Heart left ventricle (tissue), 16 donors: ENCODE measurements around the gene TOP2B. TPM values are rescaled to one million over a fixed set of nuclear protein-coding genes. Genes with fewer than 3 reads are reported as not detected.

Source experiments
- ATAC-seq, 4 donors: fragments of 200-7000 bp; cut with Tn5 transposase; one replicate each; pipeline ENCODE4 v1.9.1; 2020 to 2022; ENCODE audit warnings: moderate library complexity in 4 of 4, mild to moderate bottlenecking in 3 of 4, moderate number of reproducible peaks in 1 of 4
- DNase-seq, 5 donors: peaks; one replicate each; pipeline ENCODE4 v3.0.0-alpha.2; 2020
- H3K27ac ChIP-seq, 12 donors: fragments of 200-600 bp; sonication (generic) in 4 of 12; one replicate each; pipeline versions ENCODE4 v1.5.0 to v1.8.0; 2016 to 2022; ENCODE audit warnings: mild to moderate bottlenecking in 2 of 12
- H3K27me3 ChIP-seq, 9 donors: fragments of 200-600 bp; sonication (generic) in 2 of 9; one replicate each; pipeline versions ENCODE4 v1.5.1 to v1.8.0; 2016 to 2022; ENCODE audit warnings: mild to moderate bottlenecking in 3 of 9
- H3K36me3 ChIP-seq, 9 donors: fragments of 200-600 bp; sonication (generic) in 2 of 9; one replicate each; pipeline versions ENCODE4 v1.5.0 to v1.8.0; 2018 to 2022; ENCODE audit warnings: mild to moderate bottlenecking in 2 of 9
- H3K4me1 ChIP-seq, 12 donors: fragments of 200-600 bp; sonication (generic) in 4 of 12; one replicate each; pipeline versions ENCODE4 v1.5.0 to v1.8.0; 2016 to 2022; ENCODE audit warnings: mild to moderate bottlenecking in 3 of 12
- H3K4me3 ChIP-seq, 12 donors: fragments of 200-600 bp; sonication (generic) in 4 of 12; one replicate each; pipeline versions ENCODE4 v1.5.0 to v1.8.0; 2017 to 2022; ENCODE audit warnings: mild to moderate bottlenecking in 9 of 12, moderate library complexity in 4 of 12
- H3K9me3 ChIP-seq, 12 donors: fragments of 200-600 bp; sonication (generic) in 4 of 12; one replicate each; pipeline versions ENCODE4 v1.5.0 to v1.8.0; 2016 to 2022; ENCODE audit warnings: mild to moderate bottlenecking in 1 of 12
- POLR2A ChIP-seq, 2 donors: fragments of 450-650 bp; IDR thresholded peaks; one replicate each; pipeline ENCODE4 v1.6.1; 2017; ENCODE audit warnings: antibody characterized with exemption in 2 of 2, mild to moderate bottlenecking in 2 of 2, moderate library complexity in 2 of 2
- WGBS, 4 donors: extraction: QIAGEN DNeasy Blood & Tissue Kit in 2 of 4; methylation state at CpG; one replicate each; pipeline versions ENCODE4 v1.1.5 to v1.1.7; 2013 to 2018; 5-methylcytosine and 5-hydroxymethylcytosine counted together
- intact Hi-C, 10 donors: fragments of 100-400 bp; cut with DNase I; formaldehyde crosslinking; loops; one replicate each; pipeline versions ENCODE4 v1.11.1 to v1.14.2; 2022
- polyA plus RNA-seq, 2 donors: library from polyadenylated mRNA; stranded (reverse); fragments of 200-250 nt; gene quantifications; one replicate each; pipeline ENCODE4 v1.2.3, GENCODE V29; 2013
- total RNA-seq, 9 donors: library from RNA; depleted of rRNA in 2 of 9; stranded (reverse); fragments of >200 nt in 2 of 9; fragmentation: NEBNext Ultra II Directional in 3 of 9; extraction: Animal tissue kit (Norgen Biotek cat#: 25700) in 3 of 9; gene quantifications; one replicate each; pipeline versions ENCODE4 v1.1.0 to v1.2.4, GENCODE V29; 2016 to 2023
- TF ChIP-seq, protein P1 (sequence below), 12 donors: fragments of 200-600 bp; sonication (generic) in 4 of 12; IDR thresholded peaks; one replicate each; pipeline versions ENCODE4 v1.5.0 to v1.8.0; 2018 to 2022; ENCODE audit warnings: antibody characterized with exemption in 12 of 12, mild to moderate bottlenecking in 5 of 12
- donor health status: ischemic (EF 13 %, LVEDD 7.1; RV severe dilation, severe dysfunction).
- donor health status: healthy with polysubstance abuse.
- donor health status: DM: no; HTN: yes; CAD: no.
- donor health status: DM: no; HTN: no; CAD: no.
- donor health status: ischemic (EF 25% LVEDD 6.9; RV normal size, moderate dysfunction).
- donor health status: ischemic (EF 25% LVEDD 5.7; RV mildly dilated, moderate dysfunction).
- donor health status: healthy.
- donor health status: DM: yes; HTN: yes; CAD: no.
- donor health status: ischemic (EF 35%, LVEDD 5.7; RV mildly dilated, moderate dysfunction).
- donor health status: nonischemic (EF 11% LVEDD 7.7; RV severe dilation, severe dysfunction).
- donor health status: DM: yes; HTN: yes; CAD: no.
- donor health status: PGD.
- donor health status: ischemic (EF 29% LVEDD 5.4; RV normal size, mild dysfunction).
- donor health status: nonischemic (EF 23%, LVEDD 6.1; RV moderate dilation, normal function).

The TOP2B gene
- total and polyA plus RNA-seq, 11 donors, result 33.1 to 124 (median 91.0) TPM

DNA sequence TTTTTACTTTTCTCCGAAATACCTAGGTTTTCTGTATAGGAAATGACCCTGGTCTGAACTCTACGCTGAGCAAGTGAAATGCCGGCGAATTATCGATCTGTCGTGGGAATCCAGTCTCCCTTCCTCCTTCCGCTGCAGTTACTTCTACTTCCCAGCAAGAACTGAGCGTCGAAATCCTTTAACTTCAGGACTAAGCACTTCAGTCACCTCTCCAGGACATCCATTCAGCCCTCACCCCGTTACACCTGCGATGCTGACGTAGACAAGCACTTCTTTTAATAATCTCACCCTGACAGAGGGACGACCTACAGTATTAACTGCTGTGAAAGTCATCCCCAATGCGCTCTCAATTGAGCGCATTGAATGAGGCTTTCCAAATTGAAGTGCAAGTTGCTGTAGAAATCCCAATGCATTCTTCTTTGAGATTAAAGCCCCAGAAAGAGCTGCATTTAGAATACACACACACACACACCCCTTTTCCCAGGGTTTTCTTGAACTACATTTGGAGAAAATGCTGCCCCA lies 1.3 kb downstream of the TOP2B start:
- peaks cover 9 to 56% (median 46%) of the 10 kb centered on the region in 12 donors for H3K4me1 ChIP-seq

DNA sequence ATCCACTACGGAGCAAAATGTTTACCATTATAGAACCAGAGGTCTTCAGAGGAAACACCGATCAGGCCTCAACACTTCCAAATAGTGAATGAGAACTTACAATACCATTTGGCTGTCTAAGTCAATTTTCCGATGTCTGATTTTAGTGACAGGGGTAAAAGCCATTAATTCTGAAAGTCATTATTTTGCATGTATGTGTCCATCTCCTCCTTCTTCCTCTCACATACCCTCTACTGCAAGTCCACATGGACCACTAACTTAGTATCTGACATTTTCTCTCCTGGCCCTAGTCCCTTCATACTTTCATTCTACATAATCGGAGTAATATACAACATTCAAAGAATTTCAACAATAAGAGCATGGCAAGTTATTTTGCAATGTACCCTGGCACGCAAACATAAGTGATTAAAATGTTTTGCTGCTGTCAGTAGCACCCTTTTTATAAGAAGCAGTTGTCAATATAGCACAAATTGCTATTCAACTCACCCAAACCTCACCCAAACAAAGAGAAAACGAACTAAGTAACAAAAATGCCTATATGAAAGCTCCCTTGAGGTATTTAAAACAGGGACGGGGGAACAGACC lies 1.9 kb downstream of the TOP2B start:
- WGBS, 4 donors, result 6 to 12% (median 8%) methylated on average over 7 of the region's 7 CpGs
- intact Hi-C loops, result loop anchor here in 6 of 10 donors (2.0 to 10.0 kb wide), 5 partner anchors 119 to 1052 kb away; partner anchors contain the start of genes OXSM (in 2 of the 6) and NGLY1 (in 1 of the 6)
- Histone ChIP-seq H3K4me1 (peaks cover 9 to 58% (median 48%) of the 10 kb centered on the region in 12 donors), H3K27me3 (no peaks in the 10 kb centered on the region), H3K36me3 (no peaks in the 10 kb centered on the region), H3K9me3 (no peaks in the 10 kb centered on the region), H3K4me3 (peak overlapping the region; percentile 54 to 97 (median 78)), H3K27ac (peak overlapping the region; percentile 94 to 99 (median 96))
- DNase-seq, result no peak
- TF ChIP-seq POLR2A (IDR thresholded peaks at IDR 0.05), result no peak
- no peak for ATAC-seq

More for the DNA sequence above, 1.3 kb downstream of the TOP2B start:
- ATAC-seq (no peak), DNase-seq (no peak)
- H3K27me3 ChIP-seq, result no peaks in the 10 kb centered on the region
- no peaks in the 10 kb centered on the region for H3K9me3 ChIP-seq
- WGBS, 4 donors, result 0 to 1% (median 0%) methylated on average over 15 of the region's 15 CpGs
- peak overlapping the region; percentile 54 to 97 (median 78) for H3K4me3 ChIP-seq
- TF ChIP-seq, protein P1, sequence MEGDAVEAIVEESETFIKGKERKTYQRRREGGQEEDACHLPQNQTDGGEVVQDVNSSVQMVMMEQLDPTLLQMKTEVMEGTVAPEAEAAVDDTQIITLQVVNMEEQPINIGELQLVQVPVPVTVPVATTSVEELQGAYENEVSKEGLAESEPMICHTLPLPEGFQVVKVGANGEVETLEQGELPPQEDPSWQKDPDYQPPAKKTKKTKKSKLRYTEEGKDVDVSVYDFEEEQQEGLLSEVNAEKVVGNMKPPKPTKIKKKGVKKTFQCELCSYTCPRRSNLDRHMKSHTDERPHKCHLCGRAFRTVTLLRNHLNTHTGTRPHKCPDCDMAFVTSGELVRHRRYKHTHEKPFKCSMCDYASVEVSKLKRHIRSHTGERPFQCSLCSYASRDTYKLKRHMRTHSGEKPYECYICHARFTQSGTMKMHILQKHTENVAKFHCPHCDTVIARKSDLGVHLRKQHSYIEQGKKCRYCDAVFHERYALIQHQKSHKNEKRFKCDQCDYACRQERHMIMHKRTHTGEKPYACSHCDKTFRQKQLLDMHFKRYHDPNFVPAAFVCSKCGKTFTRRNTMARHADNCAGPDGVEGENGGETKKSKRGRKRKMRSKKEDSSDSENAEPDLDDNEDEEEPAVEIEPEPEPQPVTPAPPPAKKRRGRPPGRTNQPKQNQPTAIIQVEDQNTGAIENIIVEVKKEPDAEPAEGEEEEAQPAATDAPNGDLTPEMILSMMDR (IDR thresholded peaks at IDR 0.05), result no peak
- TF ChIP-seq POLR2A (IDR thresholded peaks at IDR 0.05), result no peak
- H3K36me3 ChIP-seq, result no peaks in the 10 kb centered on the region
- H3K27ac ChIP-seq, result peak overlapping the region; percentile 94 to 99 (median 96)
- intact Hi-C loops, result loop anchor here in 6 of 10 donors (2.0 to 10.0 kb wide), 5 partner anchors 119 to 1051 kb away; partner anchors contain the start of genes OXSM (in 2 of the 6) and NGLY1 (in 1 of the 6)

- peaks cover 9 to 63% (median 52%) of the 10 kb centered on the region in 12 donors for H3K4me1 ChIP-seq
Measured at GRCh38 chr3:25661694-25662437, 2.8 kb downstream of the TOP2B start.

GRCh38 chr3:25658836-25659235 lies 5.9 kb downstream of the TOP2B start:
- DNase-seq, result no peak
- H3K9me3 ChIP-seq, result no peaks in the 10 kb centered on the region
- 33 to 48% (median 39%) methylated on average over 1 of the region's 1 CpG for WGBS, 4 donors
- no peaks in the 10 kb centered on the region for H3K27me3 ChIP-seq
- no peaks in the 10 kb centered on the region for H3K36me3 ChIP-seq
- TF ChIP-seq, protein P1 (IDR thresholded peaks at IDR 0.05), result no peak
- no peak for TF ChIP-seq POLR2A (IDR thresholded peaks at IDR 0.05)
- H3K27ac ChIP-seq, result no peak overlapping the region
- H3K4me3 ChIP-seq, result no peak overlapping the region
- intact Hi-C loops, result no loop called here
- H3K4me1 ChIP-seq, result peaks cover 11 to 82% (median 66%) of the 10 kb centered on the region in 12 donors
- no peak for ATAC-seq

More at GRCh38 chr3:25661694-25662437, 2.8 kb downstream of the TOP2B start:
- no peak for ATAC-seq
- WGBS, 4 donors, result 10 to 23% (median 13%) methylated on average over 4 of the region's 4 CpGs
- peak overlapping the region in 5 of 12 donors; percentile 6 to 97 (median 94) for H3K27ac ChIP-seq
- H3K27me3 ChIP-seq, result no peaks in the 10 kb centered on the region
- TF ChIP-seq, protein P1 (IDR thresholded peaks at IDR 0.05), result peak in 3 of 12 donors; percentile 12 to 27 (median 26)
- no peak for TF ChIP-seq POLR2A (IDR thresholded peaks at IDR 0.05)
- no peaks in the 10 kb centered on the region for H3K9me3 ChIP-seq
- peak overlapping the region in 9 of 12 donors; percentile 77 to 97 (median 79) for H3K4me3 ChIP-seq
- no peaks in the 10 kb centered on the region for H3K36me3 ChIP-seq
- DNase-seq, result no peak
- intact Hi-C loops, result loop anchor here in 6 of 10 donors (2.0 to 10.0 kb wide), 6 partner anchors 120 to 1053 kb away; partner anchors contain the start of genes OXSM (in 2 of the 6) and NGLY1 (in 1 of the 6)
